Sigmoid colon (tissue), 7 donors: Measurements from ENCODE around the gene ADCY4. TPM values are rescaled to one million over a fixed set of nuclear protein-coding genes. Genes with fewer than 3 reads are reported as not detected.

ENCODE experiments used
- DNase-seq: peaks from one replicate; pipeline ENCODE4 v3.0.0-alpha.2; 2019
- H3K27ac ChIP-seq, 4 donors: fragments of 200-600 bp; sonication (generic); one replicate each; pipeline ENCODE4 v1.5.1; 2016 to 2019; ENCODE audit warnings: mild to moderate bottlenecking in 1 of 4
- H3K27me3 ChIP-seq, 3 donors: fragments of 200-600 bp; sonication (generic); one replicate each; pipeline ENCODE4 v1.5.1; 2019; ENCODE audit warnings: mild to moderate bottlenecking in 1 of 3
- H3K36me3 ChIP-seq, 4 donors: fragments of 200-600 bp; sonication (generic); one replicate each; pipeline ENCODE4 v1.5.1; 2016 to 2019
- H3K4me1 ChIP-seq, 4 donors: fragments of 200-600 bp; sonication (generic); one replicate each; pipeline ENCODE4 v1.5.1; 2017 to 2019
- H3K4me3 ChIP-seq, 4 donors: fragments of 200-600 bp; sonication (generic); one replicate each; pipeline ENCODE4 v1.5.1; 2017 to 2019; ENCODE audit warnings: mild to moderate bottlenecking in 2 of 4, moderate library complexity in 1 of 4
- H3K9me3 ChIP-seq, 4 donors: fragments of 200-600 bp in 3 of 4; sonication (generic) in 3 of 4; one replicate each; pipeline versions ENCODE4 v1.5.1 to v1.6.1; 2013 to 2019
- EP300 ChIP-seq, 4 donors: sonication (generic); formaldehyde crosslinking; IDR thresholded peaks; one replicate each; pipeline ENCODE4 v1.6.1; 2017; ENCODE audit warnings: antibody characterized with exemption in 4 of 4
- POLR2A ChIP-seq, 2 donors: fragments of 450-650 bp; IDR thresholded peaks; one replicate each; pipeline ENCODE4 v1.6.1; 2016; ENCODE audit warnings: antibody characterized with exemption in 2 of 2, mild to moderate bottlenecking in 2 of 2, moderate library complexity in 2 of 2
- POLR2AphosphoS5 ChIP-seq, 4 donors: sonication (generic); formaldehyde crosslinking; IDR thresholded peaks; one replicate each; pipeline ENCODE4 v1.6.1; 2017; ENCODE audit warnings: antibody characterized with exemption in 4 of 4
- WGBS, 2 donors: extraction: QIAGEN DNeasy Blood & Tissue Kit; methylation state at CpG; one replicate each; pipeline ENCODE4 v1.1.7; 2013; 5-methylcytosine and 5-hydroxymethylcytosine counted together
- intact Hi-C: fragments of 100-400 bp; cut with DNase I; formaldehyde crosslinking; loops from one replicate; pipeline ENCODE4 v1.15.1; 2023
- polyA plus RNA-seq, 3 donors: library from polyadenylated mRNA; stranded (reverse); fragments of 200-250 nt; gene quantifications; one replicate each; pipeline ENCODE4 v1.2.3, GENCODE V29; 2013
- total RNA-seq, 4 donors: library from RNA; depleted of rRNA; stranded (reverse); fragments of >200 nt; gene quantifications; one replicate each; pipeline ENCODE4 v1.1.0, GENCODE V29; 2016
- TF ChIP-seq, protein P1 (sequence below), 4 experiments: fragments of 450-650 bp in 3 of 4; fragments of 200-600 bp in 1 of 4; IDR thresholded peaks; one replicate each; pipeline ENCODE4 v1.5.1; 2016 to 2019; ENCODE audit warnings: antibody characterized with exemption in 4 of 4, mild to moderate bottlenecking in 3 of 4, moderate library complexity in 2 of 4
- donor health status: healthy with polysubstance abuse.
- donor health status: Bipolar disorder and iron deficiency.
- donor health status: healthy.

Gene ADCY4
- total and polyA plus RNA-seq, 7 donors = 1.4 to 36.0 (median 12.1) TPM

GRCh38 chr14:24279301-24280186, 55.3 kb downstream of the ADCY4 start:
- no peaks in the 10 kb centered on the region for H3K4me1 ChIP-seq
- H3K4me3 ChIP-seq = no peak overlapping the region
- H3K27me3 ChIP-seq = no peaks in the 10 kb centered on the region
- intact Hi-C loops = no loop called here
- no peaks in the 10 kb centered on the region for H3K9me3 ChIP-seq
- no peak for TF ChIP-seq EP300 (IDR thresholded peaks at IDR 0.05)
- H3K27ac ChIP-seq = no peak overlapping the region
- no peak for DNase-seq
- H3K36me3 ChIP-seq = no peaks in the 10 kb centered on the region
- WGBS, 2 donors = 67 to 76% methylated on average over 11 of the region's 11 CpGs

DNA sequence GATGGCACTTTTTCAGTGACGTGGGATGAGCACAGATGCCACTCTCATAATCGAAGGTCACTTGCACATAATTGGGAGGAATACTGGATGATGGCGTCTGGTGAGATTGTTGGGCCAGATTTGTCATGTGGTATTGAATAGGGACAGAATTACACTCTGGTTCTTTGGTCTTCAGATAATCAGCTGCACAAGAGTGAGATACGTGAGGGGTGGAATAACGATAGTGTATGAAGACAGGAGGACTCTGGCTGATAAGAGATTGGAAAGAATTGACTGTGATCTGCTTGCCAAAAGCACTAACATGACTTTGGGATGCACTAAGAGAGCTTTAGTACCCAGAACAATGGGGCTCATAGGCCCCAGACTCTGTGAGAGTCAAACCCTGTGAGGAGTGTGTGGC, 56.4 kb downstream of the ADCY4 start:
- Histone ChIP-seq H3K36me3 (no peaks in the 10 kb centered on the region), H3K4me3 (no peak overlapping the region), H3K4me1 (no peaks in the 10 kb centered on the region), H3K27ac (no peak overlapping the region), H3K27me3 (no peaks in the 10 kb centered on the region), H3K9me3 (no peaks in the 10 kb centered on the region)
- WGBS, 2 donors = 93 to 96% methylated on average over 5 of the region's 5 CpGs
- intact Hi-C loops = no loop called here
- TF ChIP-seq EP300 (IDR thresholded peaks at IDR 0.05) (no peak), POLR2AphosphoS5 (IDR thresholded peaks at IDR 0.05) (no peak), POLR2A (IDR thresholded peaks at IDR 0.05) (no peak)
- TF ChIP-seq, protein P1, sequence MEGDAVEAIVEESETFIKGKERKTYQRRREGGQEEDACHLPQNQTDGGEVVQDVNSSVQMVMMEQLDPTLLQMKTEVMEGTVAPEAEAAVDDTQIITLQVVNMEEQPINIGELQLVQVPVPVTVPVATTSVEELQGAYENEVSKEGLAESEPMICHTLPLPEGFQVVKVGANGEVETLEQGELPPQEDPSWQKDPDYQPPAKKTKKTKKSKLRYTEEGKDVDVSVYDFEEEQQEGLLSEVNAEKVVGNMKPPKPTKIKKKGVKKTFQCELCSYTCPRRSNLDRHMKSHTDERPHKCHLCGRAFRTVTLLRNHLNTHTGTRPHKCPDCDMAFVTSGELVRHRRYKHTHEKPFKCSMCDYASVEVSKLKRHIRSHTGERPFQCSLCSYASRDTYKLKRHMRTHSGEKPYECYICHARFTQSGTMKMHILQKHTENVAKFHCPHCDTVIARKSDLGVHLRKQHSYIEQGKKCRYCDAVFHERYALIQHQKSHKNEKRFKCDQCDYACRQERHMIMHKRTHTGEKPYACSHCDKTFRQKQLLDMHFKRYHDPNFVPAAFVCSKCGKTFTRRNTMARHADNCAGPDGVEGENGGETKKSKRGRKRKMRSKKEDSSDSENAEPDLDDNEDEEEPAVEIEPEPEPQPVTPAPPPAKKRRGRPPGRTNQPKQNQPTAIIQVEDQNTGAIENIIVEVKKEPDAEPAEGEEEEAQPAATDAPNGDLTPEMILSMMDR (IDR thresholded peaks at IDR 0.05) = no peak
- no peak for DNase-seq

DNA sequence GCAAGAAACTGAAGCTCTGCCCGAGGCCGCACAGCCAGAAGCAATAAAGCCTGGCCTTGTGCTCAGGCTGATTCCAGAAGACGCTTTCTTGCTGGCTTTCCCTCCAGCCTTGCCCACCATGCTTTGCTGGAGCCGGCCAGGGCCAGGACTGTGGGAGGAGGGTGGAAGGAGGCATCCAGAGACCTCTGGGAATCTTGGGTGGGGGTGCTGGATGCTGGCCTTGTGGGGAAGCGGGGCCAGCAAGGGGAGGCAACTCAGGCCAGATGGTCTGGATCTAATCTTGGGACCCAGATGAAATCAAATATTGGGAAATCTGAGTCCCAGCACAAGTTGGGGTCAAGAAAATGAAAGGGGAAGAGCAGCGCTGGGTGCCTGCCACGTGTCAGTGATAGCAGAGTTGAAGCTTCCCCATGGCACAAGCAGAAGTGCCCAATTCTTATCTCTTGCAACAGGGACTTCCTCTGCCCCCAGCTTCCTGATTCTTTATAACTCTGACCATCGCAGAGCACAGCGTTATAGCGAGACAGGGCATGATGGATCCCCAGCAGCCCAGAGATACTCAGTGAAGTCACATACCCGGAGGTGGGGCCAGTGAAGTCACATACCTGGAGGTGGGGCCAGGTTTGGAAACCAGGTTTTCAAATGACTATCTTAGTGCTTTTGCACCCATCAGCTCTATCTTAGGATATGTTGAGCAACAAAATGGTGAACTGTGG, 57.1 kb downstream of the ADCY4 start:
- no peaks in the 10 kb centered on the region for H3K36me3 ChIP-seq
- H3K4me1 ChIP-seq = no peaks in the 10 kb centered on the region
- H3K4me3 ChIP-seq = no peak overlapping the region
- TF ChIP-seq, protein P1 (IDR thresholded peaks at IDR 0.05) = no peak
- TF ChIP-seq POLR2A (IDR thresholded peaks at IDR 0.05) = no peak
- TF ChIP-seq EP300 (IDR thresholded peaks at IDR 0.05) = no peak
- TF ChIP-seq POLR2AphosphoS5 (IDR thresholded peaks at IDR 0.05) = no peak
- no peaks in the 10 kb centered on the region for H3K27me3 ChIP-seq
- DNase-seq = no peak
- H3K9me3 ChIP-seq = no peaks in the 10 kb centered on the region
- whole genome bisulfite sequencing, 2 donors = 71 to 89% methylated on average over 11 of the region's 11 CpGs
- intact Hi-C loops = no loop called here
- peak overlapping the region in 2 of 4 donors; percentile 7 to 25 for H3K27ac ChIP-seq

DNA sequence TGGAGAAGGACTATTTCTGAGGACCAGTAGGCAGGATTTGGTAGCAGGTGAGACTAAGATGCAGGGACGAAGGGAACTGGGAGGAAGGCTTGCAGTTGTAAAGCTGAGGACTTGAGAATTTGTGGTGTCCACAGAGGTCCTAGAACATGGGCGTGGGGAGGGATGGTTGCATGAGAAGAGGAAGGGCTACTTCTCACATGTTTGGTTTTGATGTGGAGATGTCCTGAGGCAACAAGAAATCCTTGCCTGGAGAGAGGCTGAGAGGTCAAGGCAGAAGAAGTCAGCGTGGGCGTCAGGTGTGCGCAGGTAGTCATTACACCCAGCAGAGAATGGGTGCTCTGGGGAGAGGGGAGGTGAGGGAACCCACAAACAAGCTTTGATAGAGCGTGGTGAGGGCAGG, 57.8 kb downstream of the ADCY4 start:
- no peak for DNase-seq
- no peaks in the 10 kb centered on the region for H3K9me3 ChIP-seq
- TF ChIP-seq, protein P1 (IDR thresholded peaks at IDR 0.05) = no peak
- no peak for TF ChIP-seq POLR2AphosphoS5 (IDR thresholded peaks at IDR 0.05)
- intact Hi-C loops = no loop called here
- H3K27ac ChIP-seq = peak overlapping the region in 2 of 4 donors; percentile 7 to 25
- WGBS, 2 donors = 92 to 93% methylated on average over 6 of the region's 6 CpGs
- no peak overlapping the region for H3K4me3 ChIP-seq
- peaks cover 0 to 2% (median under 1%) of the 10 kb centered on the region in 4 donors for H3K4me1 ChIP-seq
- H3K27me3 ChIP-seq = no peaks in the 10 kb centered on the region
- no peaks in the 10 kb centered on the region for H3K36me3 ChIP-seq

DNA sequence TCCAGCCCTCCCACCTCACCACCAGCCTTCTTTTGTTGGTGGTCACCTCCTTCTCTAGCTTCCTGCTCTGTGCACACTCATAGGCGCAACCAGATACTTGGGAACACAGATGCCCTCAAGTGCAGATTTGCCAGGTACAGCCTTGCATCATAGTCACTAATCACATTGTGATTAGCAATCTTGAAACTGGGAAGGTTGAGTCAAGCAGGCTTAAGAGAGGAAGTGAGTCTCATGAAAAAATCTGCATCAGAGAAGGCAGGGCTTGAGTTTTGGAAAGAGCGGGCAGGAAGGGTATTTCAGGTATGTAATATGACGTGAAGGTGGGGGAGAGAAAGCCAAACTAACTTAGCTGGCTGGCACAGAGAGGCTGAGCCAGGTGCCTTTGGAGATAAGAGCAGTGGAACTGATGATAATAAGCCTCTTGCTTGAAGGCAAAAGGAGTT, 60.7 kb downstream of the ADCY4 start:
- Histone ChIP-seq H3K4me3 (no peak overlapping the region), H3K27me3 (no peaks in the 10 kb centered on the region), H3K27ac (no peak overlapping the region), H3K36me3 (peaks cover 0 to 3% (median 0%) of the 10 kb centered on the region in 4 donors), H3K9me3 (no peaks in the 10 kb centered on the region), H3K4me1 (peaks cover 0 to 10% (median 7%) of the 10 kb centered on the region in 4 donors)
- TF ChIP-seq, protein P1 (IDR thresholded peaks at IDR 0.05) = no peak
- no peak for TF ChIP-seq EP300 (IDR thresholded peaks at IDR 0.05)
- no peak for TF ChIP-seq POLR2AphosphoS5 (IDR thresholded peaks at IDR 0.05)
- no peak for TF ChIP-seq POLR2A (IDR thresholded peaks at IDR 0.05)
- no peak for DNase-seq
- WGBS, 2 donors = 60 to 84% methylated on average over 3 of the region's 3 CpGs
- intact Hi-C loops = no loop called here
